Panc1 (cell line): ENCODE measurements around the gene CRELD1. TPM values are rescaled to one million over a fixed set of nuclear protein-coding genes. Genes with fewer than 3 reads are reported as not detected.
A peak's percentile ranks its signal among the peaks of the same experiment; 100 is the strongest.

Experiments used
- ATAC-seq: fragments of 200-7000 bp; cut with Tn5 transposase; 2 replicates; pipeline ENCODE4 v1.9.1; 2020; ENCODE audit warnings: mild to moderate bottlenecking, moderate library complexity
- BruUV-seq: library from RNA; stranded (reverse); fragments of 400-500 nt; replicated peaks from 2 replicates; lab custom pipeline; 2021; lab: Mats Ljungman, UMichigan
- CTCF ChIA-PET: fragments of 300-600 bp; sonication (Branson Sonifier 250); formaldehyde crosslinking; loops from one replicate; lab custom pipeline; 2022; ENCODE audit warnings: antibody characterized with exemption; lab: Charles Lee
- POLR2A ChIA-PET: fragments of 300-600 bp; sonication (Branson Sonifier 250); formaldehyde crosslinking; loops from one replicate; lab custom pipeline; 2022; ENCODE audit warnings: antibody characterized with exemption; lab: Charles Lee
- DNase-seq: peaks from one replicate; pipeline ENCODE4 v3.0.0-alpha.2; 2010; ENCODE audit warnings: low read depth, low spot score
- H3K27ac ChIP-seq: 2 replicates; pipeline ENCODE4 v1.5.1; 2011; ENCODE audit warnings: mild to moderate bottlenecking, low read length, inconsistent platforms
- H3K27me3 ChIP-seq: fragments of 200-500 bp; sonication (Bioruptor generic); 2 replicates; pipeline ENCODE4 v1.6.0; 2014; ENCODE audit warnings: low read length, inconsistent platforms; ENCODE audit not compliant: control insufficient read depth, insufficient read depth
- H3K36me3 ChIP-seq: fragments of 200-500 bp; sonication (Bioruptor generic); 2 replicates; pipeline ENCODE4 v1.5.1; 2014; ENCODE audit warnings: inconsistent platforms, mild to moderate bottlenecking, low read length, moderate library complexity; ENCODE audit not compliant: control insufficient read depth, insufficient read depth
- H3K4me1 ChIP-seq: 2 replicates; pipeline ENCODE4 v1.5.1; 2011; ENCODE audit warnings: inconsistent platforms, mild to moderate bottlenecking, low read length, moderate library complexity; ENCODE audit not compliant: control insufficient read depth, insufficient read depth
- H3K4me3 ChIP-seq, 2 experiments: 2 replicates each; pipeline ENCODE4 v1.5.1; 2011 to 2012; ENCODE audit warnings: low read depth in 2 of 2, low read length in 2 of 2, mild to moderate bottlenecking in 2 of 2, inconsistent platforms in 1 of 2, moderate library complexity in 1 of 2
- H3K9me3 ChIP-seq: fragments of 200-500 bp; sonication (Bioruptor generic); 2 replicates; pipeline ENCODE4 v1.5.1; 2014; ENCODE audit warnings: low read depth, mild to moderate bottlenecking, inconsistent platforms, low read length, moderate library complexity; ENCODE audit not compliant: control insufficient read depth, insufficient read depth
- CTCF ChIP-seq: fragments of 450-650 bp; IDR thresholded peaks from 2 replicates; pipeline ENCODE4 v1.5.1; 2017; ENCODE audit warnings: mild to moderate bottlenecking
- POLR2AphosphoS5 ChIP-seq: IDR thresholded peaks from 2 replicates; pipeline ENCODE4 v1.6.1; 2012; ENCODE audit warnings: mild to moderate bottlenecking, low read depth, low read length, moderate library complexity
- REST ChIP-seq, 2 experiments: IDR thresholded peaks; 2 replicates each; pipeline ENCODE4 v1.6.1; 2011 to 2012; ENCODE audit warnings: low read depth in 2 of 2, control low read depth in 1 of 2, low read length in 1 of 2, mild to moderate bottlenecking in 1 of 2, moderate library complexity in 1 of 2; ENCODE audit not compliant: insufficient read depth in 1 of 2
- SIN3A ChIP-seq: IDR thresholded peaks from 2 replicates; pipeline ENCODE4 v1.6.1; 2012; ENCODE audit warnings: low read depth, mild to moderate bottlenecking, low read length, moderate library complexity, borderline replicate concordance; ENCODE audit not compliant: insufficient read depth
- TCF7L2 ChIP-seq: IDR thresholded peaks from 2 replicates; pipeline ENCODE4 v1.6.1; 2011; ENCODE audit warnings: mild to moderate bottlenecking, low read depth, low read length, inconsistent platforms
- in situ Hi-C: cut with HindIII; loops from 2 replicates; pipeline ENCODE4 v1.10.0; 2016; ENCODE audit warnings: low sequenced_read_pairs, low pct_unique_long_range_greater_than_20kb
- intact Hi-C: fragments of 100-400 bp; cut with micrococcal nuclease; formaldehyde crosslinking; loops from one replicate; pipeline ENCODE4 v1.10.0; 2022; ENCODE audit not compliant: unreplicated experiment
- total RNA-seq: library from RNA; stranded (reverse); gene quantifications from one replicate; pipeline ENCODE4 v1.2.1, GENCODE V29; 2021; ENCODE audit not compliant: unreplicated experiment

The CRELD1 gene
- total RNA-seq, 1 experiment from 2014 or later, result 15.4 TPM

GRCh38 chr3:9902372-9903237 lies 31.0 kb upstream of the CRELD1 start, which contains the start of gene IL17RE:
IL17RE (plus strand) TSS chr3:9902848; CDS start chr3:9902933, 85 bp downstream.
- intact Hi-C loops (no loop called here), in situ Hi-C loops (no loop called here)
- no peak within 1 kb of the TSS for H3K4me3 ChIP-seq
- no peak for DNase-seq
- ATAC-seq, result peak; percentile 55; the same call in 1 of the 2 replicates
- H3K27me3 ChIP-seq, result no peaks in the 10 kb centered on the region
- ChIA-PET POLR2A (interaction anchor here (0.5 kb wide), 1 partner anchor 20 kb away, joined by 7 read pairs; no protein-coding TSS in a partner anchor), CTCF (interaction anchor here (0.6 to 0.7 kb wide), 2 partner anchors 30 to 1432 kb away, joined by 4 read pairs; no protein-coding TSS in a partner anchor)
- BruUV-seq, result no TSS peak
- H3K9me3 ChIP-seq, result no peaks in the 10 kb centered on the region
- H3K27ac ChIP-seq, result no peak within 1 kb of the TSS
- no peak for TF ChIP-seq SIN3A
- TF ChIP-seq REST (IDR thresholded peaks at IDR 0.05; ENCODE audit: insufficient read depth in 1 of 2, low read depth in 2 of 2, low read length in 1 of 2), result no peak
- TF ChIP-seq CTCF, result no peak
- TF ChIP-seq POLR2AphosphoS5, result no peak
- TF ChIP-seq TCF7L2, result no peak
- H3K4me1 ChIP-seq, result peaks cover 6% of the 10 kb centered on the region
- H3K36me3 ChIP-seq, result no peaks in the 10 kb centered on the region

- in situ Hi-C loops, result no loop called here
- H3K4me3 ChIP-seq, result no peak overlapping the region
- BruUV-seq, result no TSS peak
These were observed 30.4 kb upstream of the CRELD1 start for GRCh38 chr3:9903238-9903624.

More at GRCh38 chr3:9903238-9903624, 30.4 kb upstream of the CRELD1 start:
- no peak overlapping the region for H3K27ac ChIP-seq
- H3K9me3 ChIP-seq, result no peaks in the 10 kb centered on the region
- H3K36me3 ChIP-seq, result no peaks in the 10 kb centered on the region
- ATAC-seq (peak; percentile 76; the same call in 1 of the 2 replicates), DNase-seq (no peak)
- H3K4me1 ChIP-seq, result peaks cover 6% of the 10 kb centered on the region; the same call in 1 of the 2 replicates
- no peaks in the 10 kb centered on the region for H3K27me3 ChIP-seq
- ChIA-PET CTCF (interaction anchor here (0.6 kb wide), 1 partner anchor 1432 kb away, joined by 4 read pairs; no protein-coding TSS in a partner anchor), POLR2A (no interaction called here)
- intact Hi-C loops, result no loop called here
- no peak for TF ChIP-seq CTCF
- TF ChIP-seq REST (IDR thresholded peaks at IDR 0.05; ENCODE audit: insufficient read depth in 1 of 2, low read depth in 2 of 2, low read length in 1 of 2), result no peak
- no peak for TF ChIP-seq TCF7L2
- TF ChIP-seq POLR2AphosphoS5, result no peak
- no peak for TF ChIP-seq SIN3A
